ENCODE measurements around the gene TPO. TPM values are rescaled to one million over a fixed set of nuclear protein-coding genes. Genes with fewer than 3 reads are reported as not detected.

Gene TPO
- total RNA-seq, 1 donor: under 0.01 TPM

DNA sequence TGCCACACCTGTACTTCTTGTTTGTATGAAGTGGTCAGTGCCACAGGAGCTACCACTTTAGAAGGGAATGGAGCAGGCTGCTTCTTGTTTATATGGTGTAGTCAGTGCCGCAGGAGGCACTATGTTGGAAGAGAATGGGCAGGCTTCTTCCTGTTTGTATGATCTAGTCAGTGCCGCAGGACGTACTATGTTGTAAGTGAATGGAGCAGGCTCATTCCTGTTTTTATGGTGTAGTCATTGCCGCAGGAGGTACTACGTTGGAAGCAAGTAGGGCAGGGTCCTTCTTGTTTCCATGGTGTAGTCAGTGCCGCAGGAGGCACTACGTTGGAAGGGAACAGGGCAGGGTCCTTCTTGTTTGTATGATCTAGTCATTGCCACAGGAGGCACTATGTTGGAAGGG is 27.3 kb downstream of the TPO start:
- no peak for DNase-seq (ENCODE audit: low read depth in 2 of 3, low spot score in 2 of 3)

DNA sequence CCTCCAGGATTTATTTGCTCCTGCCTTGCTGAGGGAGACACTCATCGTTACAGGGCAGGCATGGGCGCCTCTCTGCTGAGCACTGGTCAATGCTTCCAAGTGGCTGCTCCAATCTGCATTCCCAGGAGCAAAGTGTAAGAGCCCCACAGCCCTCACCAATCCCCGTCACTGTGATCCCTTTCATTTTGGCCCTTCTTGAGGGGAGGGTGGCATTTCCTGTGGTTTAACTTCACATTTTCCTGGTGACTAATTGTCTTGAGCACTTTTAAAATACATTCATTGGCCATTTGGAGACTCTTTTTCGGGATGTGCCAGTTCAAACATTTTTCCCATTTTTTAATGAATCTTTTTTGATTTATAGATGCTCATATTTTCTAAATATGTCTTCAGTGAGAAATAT is 33.0 kb downstream of the TPO start:
- DNase-seq (ENCODE audit: low read depth in 2 of 3, low spot score in 2 of 3): no peak

DNA sequence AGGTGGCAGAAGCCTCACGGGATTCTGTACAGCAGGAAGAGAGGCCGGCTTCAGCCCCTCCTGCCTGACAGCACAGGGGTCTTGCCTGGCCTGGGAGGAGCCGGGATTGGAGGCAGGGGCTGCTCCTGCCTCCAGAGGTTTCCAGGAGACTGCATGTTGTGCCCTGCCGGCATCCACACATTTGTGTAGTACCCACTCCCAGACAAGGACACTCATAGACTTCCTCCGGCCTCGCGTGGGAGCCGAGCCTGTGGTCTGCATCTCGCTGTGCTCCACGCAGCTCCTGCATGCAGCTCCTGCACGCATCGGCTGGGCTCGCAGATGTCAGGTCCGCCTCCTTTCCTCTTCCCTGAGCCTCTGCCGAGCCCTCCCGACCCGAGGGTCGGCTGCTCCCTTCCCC is 34.7 kb downstream of the TPO start:
- no peak for DNase-seq (ENCODE audit: low read depth in 2 of 3, low spot score in 2 of 3)

DNA sequence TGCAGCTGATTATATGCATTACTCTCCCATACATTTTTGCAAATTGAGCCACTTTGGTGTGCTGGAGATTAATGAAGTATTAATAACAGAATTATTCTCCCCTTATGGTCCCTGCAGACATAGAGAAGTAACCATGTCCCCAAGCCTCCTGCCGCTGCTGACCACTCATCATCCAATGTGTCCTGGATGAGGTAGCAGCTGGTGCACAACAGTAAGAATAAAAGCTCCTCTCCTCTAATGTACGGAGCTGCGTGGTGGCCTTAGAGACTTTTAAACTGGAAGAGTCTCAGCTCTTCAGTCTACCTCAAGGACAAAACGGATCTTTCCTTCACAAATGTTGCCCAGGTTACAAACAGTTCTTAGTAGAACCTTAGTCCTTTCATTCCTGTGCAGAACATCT is 37.7 kb downstream of the TPO start:
- no peak for DNase-seq (ENCODE audit: low read depth in 2 of 3, low spot score in 2 of 3)

DNA sequence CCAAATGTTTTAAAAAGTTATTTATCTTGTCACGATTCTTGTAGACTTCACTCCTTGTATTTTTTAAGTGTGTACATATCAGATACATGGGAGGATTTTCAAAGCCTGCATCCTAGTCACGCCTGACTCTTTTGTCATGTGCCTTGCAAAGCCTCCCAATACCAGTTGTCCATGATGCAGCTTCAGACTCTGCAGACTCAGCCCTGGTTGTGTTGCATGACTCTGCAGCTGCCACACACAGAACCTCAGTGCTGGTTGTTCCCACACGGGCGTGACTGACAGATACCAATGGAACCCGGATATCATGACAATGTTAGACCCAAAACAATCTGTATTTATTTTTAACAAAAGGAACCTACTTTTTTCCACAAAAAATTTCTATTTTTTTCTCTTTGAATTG is 38.2 kb downstream of the TPO start:
- DNase-seq (ENCODE audit: low read depth in 2 of 3, low spot score in 2 of 3): no peak

DNA sequence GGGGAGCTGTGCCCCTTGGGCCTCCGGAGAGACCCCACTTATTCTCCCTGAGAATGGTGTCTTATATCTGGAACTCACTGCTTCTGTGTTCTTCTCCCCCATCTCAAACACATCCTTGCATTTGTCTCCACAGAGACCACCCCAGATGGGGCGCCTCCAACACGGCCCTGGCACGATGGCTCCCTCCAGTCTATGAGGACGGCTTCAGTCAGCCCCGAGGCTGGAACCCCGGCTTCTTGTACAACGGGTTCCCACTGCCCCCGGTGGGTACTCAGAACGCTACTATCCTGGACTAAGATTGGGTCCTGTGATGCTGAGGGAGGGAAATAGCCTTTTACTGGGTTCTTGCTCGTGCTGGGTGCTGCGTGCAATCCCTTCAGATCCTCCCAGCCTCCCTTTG is 40.3 kb downstream of the TPO start:
- DNase-seq (ENCODE audit: low read depth in 2 of 3, low spot score in 2 of 3): no peak

DNA sequence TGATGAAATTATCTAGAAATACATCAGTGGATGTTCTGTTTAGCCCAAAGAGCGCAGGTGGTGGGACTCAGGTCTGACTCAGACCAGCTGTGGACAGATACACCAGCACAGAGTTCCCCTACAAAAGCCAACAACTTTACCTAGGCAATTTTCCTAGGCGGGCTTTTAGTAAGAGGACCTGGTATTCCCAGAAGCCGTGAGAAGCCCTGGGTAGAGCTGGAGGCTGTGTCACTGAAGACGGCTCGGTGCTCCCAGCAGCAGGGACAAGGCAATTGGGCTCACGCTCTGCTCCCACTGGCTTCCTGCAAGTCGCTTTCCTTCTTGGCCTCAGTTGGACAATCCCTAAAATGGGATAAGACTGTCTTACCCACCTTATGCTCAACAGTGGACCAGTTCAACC is 41.1 kb downstream of the TPO start:
- no peak for DNase-seq (ENCODE audit: low read depth in 2 of 3, low spot score in 2 of 3)

DNA sequence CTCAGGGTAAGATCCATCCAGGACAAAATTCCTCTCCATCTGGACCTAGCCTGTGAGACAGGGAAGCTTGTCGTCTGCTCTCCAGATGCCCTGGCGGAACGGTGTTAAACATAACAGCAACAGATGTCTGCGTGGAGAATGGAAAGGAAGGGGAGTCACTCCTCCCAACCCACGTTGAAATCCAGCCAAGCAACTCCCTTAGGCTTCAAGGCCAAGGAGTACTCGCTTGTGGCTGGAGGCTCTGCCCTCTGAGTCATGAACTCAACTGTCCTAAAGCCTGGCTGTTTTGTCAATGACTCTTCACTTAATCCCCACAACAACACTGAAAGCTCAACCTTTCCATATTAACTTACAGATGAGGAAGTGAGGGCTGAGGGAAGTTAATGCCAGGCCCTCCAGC is 42.2 kb downstream of the TPO start:
- DNase-seq (ENCODE audit: low read depth in 2 of 3, low spot score in 2 of 3): no peak

DNA sequence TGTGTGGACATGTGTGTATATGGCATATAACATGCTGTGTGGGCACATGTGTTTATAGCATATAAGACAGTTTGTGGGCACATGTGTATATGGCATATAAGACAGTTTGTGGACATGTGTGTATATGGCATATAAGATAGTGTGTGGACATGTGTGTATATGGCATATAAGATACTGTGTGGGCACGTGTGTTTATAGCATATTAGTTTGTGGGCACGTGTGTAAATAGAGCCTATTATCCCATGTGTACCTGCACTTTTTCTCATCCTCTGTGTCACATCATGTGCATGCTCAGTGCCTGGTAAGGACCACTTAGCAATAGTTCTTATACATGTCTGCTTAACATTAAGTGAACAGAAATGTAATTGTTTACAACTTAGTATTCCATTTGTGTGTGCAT is 45.2 kb downstream of the TPO start:
- no peak for DNase-seq (ENCODE audit: low read depth in 2 of 3, low spot score in 2 of 3)

DNA sequence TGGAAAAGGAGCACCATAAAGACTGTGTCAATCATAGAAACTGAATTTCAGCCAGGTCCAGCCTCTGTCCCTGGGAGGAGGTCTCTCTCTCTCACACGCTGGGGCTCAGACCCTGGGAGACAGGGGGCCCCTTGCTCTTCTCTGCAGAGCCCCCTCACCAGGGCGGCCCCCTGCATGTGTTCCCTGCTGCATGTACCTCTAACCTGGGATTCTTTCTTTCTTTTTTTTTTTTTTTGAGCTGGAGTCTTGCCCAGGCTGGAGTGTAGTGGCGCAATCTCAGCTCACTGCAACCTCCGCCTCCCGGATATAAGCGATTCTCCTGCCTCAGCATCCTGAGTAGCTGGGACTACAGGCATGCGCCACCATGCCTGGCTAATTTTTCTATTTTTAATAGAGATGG is 46.5 kb downstream of the TPO start:
- DNase-seq (ENCODE audit: low read depth in 2 of 3, low spot score in 2 of 3): no peak

DNA sequence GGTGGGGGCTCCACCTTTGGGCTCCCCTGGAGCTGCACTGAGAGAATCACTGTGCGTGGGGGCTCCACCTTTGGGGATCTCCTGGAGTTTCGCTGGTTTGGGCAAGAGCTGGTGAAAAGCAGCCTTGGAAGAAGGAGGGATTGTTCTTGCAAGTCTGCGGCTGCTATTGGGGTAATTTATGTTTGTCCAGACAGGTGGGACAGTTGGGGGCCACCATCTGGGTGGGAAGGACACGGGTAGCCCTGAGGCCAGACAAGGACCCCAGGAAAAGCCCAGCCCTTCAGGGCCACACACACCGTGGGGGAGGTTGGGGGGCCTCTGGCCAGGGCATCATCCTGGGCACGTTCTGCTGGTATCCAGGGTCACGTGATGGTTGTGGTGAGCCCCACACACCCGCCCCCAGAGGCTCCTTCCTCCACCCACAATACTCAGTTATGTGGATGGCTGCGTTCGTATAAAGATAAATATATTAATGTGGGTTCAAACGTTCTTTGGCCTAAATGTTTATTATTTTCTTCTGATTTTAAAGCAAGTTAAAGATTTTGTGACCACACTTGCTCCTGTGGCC is 47.7 kb downstream of the TPO start:
- no peak for DNase-seq (ENCODE audit: low read depth in 2 of 3, low spot score in 2 of 3)

DNA sequence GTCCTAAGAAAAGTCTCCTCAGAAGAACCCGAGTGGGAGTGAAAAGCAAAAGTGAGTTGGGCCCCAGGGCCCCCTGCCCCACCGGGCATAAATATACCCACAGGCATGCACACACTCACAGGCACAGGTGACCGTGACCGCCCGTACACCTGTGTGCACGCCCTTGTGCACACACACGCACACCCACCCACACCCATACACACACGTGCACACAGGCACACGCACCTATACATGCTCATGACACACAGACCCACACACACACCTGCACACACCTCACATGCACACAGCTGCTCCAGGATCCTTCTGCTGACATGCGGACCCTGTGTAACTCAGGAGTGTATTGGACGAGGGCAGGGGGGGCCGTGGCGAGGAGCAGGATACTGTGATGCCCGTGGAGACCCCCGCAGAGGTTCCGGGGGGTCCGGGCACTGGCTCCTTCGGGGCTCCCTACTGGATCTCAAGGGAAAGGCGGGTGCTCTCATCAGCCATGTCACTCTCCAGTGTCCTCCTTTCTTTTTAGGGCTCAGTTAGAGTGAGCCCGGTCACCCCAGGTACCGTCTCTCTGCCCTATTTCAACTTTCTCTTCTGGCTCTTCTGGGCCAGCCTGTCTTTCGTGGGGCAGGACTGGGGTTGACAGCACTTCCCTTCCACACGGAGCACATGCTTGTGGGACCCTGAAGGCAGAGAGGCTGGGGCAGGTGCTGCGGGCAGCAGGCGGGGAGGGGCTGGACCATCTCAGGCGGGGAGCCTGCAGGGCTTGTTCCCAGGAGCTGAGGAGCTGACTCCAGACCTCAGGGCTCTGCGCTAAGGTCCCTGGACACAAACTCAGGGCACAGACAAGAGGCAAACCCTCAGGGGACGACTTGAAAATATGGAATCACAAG is 48.5 kb downstream of the TPO start:
- no peak for DNase-seq (ENCODE audit: low read depth in 2 of 3, low spot score in 2 of 3)

DNA sequence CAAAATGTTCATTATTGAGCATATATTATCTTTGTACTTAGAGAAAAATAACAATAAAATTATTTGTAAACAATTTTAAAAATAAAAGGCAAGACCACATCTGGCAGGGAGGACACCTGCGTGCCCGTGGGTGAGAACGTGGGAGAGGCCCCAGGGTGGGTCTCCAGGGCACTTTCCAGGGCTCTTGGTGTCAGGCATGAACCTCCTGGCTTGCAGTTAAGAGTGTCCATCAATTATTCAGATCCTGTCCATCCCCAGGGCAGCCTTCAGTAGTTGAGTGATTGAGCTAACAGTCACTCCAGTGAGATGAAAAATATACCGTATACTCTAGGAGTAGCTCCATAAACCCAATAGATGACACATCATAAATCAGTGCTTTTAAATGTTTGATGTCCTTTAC is 49.7 kb downstream of the TPO start:
- DNase-seq (ENCODE audit: low read depth in 2 of 3, low spot score in 2 of 3): no peak

DNA sequence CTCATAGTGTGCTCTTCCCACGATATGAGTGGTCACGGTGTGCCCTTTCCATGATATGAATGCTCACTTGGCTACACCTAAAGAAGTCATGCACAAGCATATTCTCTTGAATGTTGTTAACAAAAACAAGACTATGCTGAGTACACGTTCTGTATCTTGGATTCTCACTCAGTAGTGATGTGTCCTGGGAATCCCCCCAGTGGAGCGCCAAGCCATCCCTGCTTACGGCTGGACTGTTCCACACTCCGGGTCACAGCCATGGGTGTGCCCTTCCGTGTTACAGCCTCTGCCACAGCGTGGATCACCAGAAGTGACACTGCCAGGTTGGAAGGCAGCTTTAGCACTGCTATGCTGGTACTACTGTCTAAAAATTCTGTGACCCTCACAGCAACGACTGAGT is 59.1 kb downstream of the TPO start:
- DNase-seq (ENCODE audit: low read depth in 2 of 3, low spot score in 2 of 3): no peak

DNA sequence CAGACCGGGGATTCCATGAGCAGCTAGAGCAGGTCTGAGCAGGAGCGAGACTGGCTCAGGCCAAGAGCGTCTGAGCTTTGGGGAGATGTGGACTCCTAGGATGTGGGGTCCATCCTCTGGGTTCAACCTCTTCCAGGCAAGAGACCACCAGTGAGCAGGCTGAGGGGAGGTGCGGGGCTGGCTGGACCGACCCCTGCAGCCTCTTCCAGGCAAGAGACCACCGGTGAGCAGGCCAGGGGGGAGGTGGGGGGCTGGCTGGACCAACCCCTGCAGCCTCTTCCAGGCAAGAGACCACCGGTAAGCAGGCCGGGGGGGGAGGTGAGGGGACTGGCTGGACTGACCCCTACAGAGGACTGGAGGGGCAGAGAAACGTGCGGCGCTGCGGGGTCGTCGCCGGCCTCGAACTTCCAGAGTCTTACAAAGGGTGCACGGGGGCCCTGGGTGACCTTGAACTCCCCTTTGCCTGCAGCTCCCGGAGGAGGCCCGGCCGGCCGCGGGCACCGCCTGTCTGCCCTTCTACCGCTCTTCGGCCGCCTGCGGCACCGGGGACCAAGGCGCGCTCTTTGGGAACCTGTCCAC is 63.4 kb downstream of the TPO start:
- DNase-seq (ENCODE audit: low read depth in 2 of 3, low spot score in 2 of 3): no peak

DNA sequence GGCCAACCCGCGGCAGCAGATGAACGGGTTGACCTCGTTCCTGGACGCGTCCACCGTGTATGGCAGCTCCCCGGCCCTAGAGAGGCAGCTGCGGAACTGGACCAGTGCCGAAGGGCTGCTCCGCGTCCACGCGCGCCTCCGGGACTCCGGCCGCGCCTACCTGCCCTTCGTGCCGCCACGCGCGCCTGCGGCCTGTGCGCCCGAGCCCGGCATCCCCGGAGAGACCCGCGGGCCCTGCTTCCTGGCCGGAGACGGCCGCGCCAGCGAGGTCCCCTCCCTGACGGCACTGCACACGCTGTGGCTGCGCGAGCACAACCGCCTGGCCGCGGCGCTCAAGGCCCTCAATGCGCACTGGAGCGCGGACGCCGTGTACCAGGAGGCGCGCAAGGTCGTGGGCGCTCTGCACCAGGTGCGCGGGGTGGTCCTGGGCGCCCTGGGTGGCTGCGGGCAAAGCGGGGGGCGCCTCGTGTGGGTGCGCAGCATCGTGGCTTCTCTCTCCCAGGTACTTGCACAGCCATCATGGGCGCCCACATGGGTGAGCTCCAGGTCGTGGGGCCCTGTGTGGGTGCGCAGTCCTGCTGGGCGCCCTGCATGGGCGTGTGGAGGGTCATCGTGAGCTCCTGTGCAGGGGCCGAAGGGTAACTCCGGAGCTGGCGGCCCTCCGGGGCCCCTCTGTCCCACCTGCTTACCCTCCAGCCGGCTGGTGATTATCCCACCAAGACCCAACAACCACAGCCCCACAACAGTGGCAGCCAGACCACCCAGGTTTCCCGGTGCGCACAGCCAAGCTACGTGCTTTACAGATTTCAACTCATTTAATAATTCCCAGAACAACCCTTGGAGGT is 64.2 kb downstream of the TPO start:
- no peak for DNase-seq (ENCODE audit: low read depth in 2 of 3, low spot score in 2 of 3)

DNA sequence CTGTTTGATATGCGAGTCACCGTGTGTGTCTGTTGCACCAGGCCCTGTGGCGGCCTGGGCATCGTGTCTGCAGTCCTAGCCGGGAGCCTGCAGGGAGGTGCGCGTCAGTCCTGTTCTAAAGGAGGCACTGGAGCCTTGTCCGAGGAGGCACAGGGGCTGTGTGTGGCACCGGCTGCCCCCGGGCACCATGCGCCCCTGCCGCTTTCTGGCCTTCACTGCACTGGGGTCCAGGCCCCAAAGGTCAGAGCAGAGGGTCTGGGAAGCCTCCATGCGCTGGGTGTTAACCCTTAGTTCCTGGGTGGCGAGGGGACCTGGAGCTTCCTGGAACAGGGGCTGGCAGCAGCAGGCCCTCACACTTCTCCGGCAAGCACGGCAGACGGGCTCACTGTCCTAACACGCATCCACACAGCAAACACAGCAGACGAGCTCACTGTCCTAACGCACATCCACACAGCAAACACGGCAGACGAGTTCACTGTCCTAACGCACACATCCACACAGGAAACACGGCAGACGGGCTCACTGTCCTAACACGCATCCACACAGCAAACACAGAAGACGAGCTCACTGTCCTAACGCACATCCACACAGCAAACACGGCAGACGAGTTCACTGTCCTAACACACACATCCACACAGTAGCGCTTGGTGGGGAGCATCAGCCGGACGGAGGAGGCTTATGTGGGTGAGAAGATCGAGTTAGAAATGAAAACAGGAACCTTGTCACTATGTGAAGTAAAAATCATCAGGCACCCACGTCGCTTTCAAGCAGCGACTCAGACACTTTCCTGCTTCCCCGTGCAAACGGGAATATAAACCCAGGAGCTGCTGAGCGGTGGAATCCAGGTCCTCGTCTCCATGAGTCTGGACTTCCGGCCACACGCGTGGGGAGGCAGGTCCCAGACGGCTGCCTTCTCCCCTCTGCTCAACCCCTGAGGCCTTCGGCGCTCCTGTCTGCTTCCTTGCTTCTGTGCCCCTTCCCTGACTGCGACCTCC is 65.3 kb downstream of the TPO start:
- no peak for DNase-seq (ENCODE audit: low read depth in 2 of 3, low spot score in 2 of 3)

DNA sequence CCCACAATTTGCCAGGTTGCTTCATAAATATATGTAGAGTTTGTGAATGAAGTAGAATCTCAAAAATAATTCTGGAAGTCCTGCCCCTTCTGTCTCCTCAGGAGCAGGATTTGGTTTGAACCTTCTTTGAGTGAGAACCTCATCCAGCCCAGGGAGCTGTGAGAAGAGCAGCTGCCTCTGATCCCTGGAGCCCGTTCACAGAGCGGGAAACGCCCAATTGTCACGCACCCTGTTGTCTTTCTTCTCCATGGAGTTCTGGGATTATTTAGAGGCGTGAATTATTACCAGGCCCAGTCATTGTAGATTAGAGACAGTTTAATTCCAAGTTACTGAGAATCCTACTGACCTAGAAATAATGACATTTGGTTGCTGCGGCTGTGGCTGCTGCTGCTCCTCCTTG is 66.1 kb downstream of the TPO start:
- DNase-seq (ENCODE audit: low read depth in 2 of 3, low spot score in 2 of 3): no peak

DNA sequence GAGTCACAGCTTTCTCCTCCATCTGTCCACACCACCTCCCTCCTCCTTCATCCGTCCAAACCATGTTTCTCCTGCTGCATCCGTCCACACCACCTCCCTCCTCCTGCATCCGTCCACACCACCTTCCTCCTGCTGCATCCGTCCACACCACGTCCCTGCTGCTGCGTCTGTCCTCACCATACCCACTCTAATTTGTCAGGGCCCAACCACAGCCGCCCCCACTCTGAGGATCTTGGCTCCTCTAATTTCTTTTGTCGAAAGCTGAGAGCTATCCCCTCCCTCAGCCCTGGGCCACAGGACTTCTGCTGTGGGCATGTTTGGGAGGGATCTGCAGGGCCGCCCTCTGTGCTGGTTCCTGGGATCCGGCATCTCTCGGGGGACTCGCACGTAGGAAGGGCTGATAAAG is 67.4 kb downstream of the TPO start:
- DNase-seq (ENCODE audit: low read depth in 2 of 3, low spot score in 2 of 3): peak in 1 of 3 donors; percentile 22

Data from hematopoietic multipotent progenitor cell (in vitro differentiated cells).